Common myeloid progenitor, CD34-positive (primary cell): Measurements from ENCODE around the gene TMPRSS11A.

Experiments used
- CTCF ChIA-PET: fragments of 350-600 bp; sonication (Branson Sonifier 250); formaldehyde crosslinking; loops from one replicate; lab custom pipeline; 2021; ENCODE audit warnings: antibody characterized with exemption; lab: Charles Lee
- POLR2A ChIA-PET: fragments of 350-600 bp; sonication (Branson Sonifier 250); formaldehyde crosslinking; loops from one replicate; lab custom pipeline; 2021; ENCODE audit warnings: antibody characterized with exemption; lab: Charles Lee
- DNase-seq, 3 donors: peaks; one replicate each; pipeline versions ENCODE4 v3.0.0 to v3.0.0-alpha.2; 2013
- H3K27ac ChIP-seq, 2 experiments: 1 replicate in 1 of 2; 2 replicates in 1 of 2; pipeline ENCODE4 v1.7.0; 2013; ENCODE audit warnings: inconsistent platforms in 2 of 2, low read length in 2 of 2, mild to moderate bottlenecking in 2 of 2, low read depth in 1 of 2, moderate library complexity in 1 of 2; ENCODE audit not compliant: severe bottlenecking in 2 of 2, insufficient read depth in 1 of 2, poor library complexity in 1 of 2
- H3K27me3 ChIP-seq, 5 experiments: replicated peaks in 2 of 5; 1 replicate in 3 of 5; 2 replicates in 2 of 5; pipeline versions ENCODE4 v1.6.1 to v1.7.0; 2013; ENCODE audit warnings: low read length in 4 of 5, mild to moderate bottlenecking in 2 of 5, moderate library complexity in 2 of 5, inconsistent platforms in 1 of 5; ENCODE audit not compliant: insufficient read depth in 5 of 5, control insufficient read depth in 4 of 5
- H3K36me3 ChIP-seq, 4 experiments: 1 replicate in 2 of 4; 2 replicates in 2 of 4; pipeline versions ENCODE4 v1.6.1 to v1.7.0; 2013; ENCODE audit warnings: low read length in 3 of 4, control low read depth in 1 of 4, mild to moderate bottlenecking in 1 of 4; ENCODE audit not compliant: control insufficient read depth in 4 of 4, insufficient read depth in 4 of 4
- H3K4me1 ChIP-seq, 4 experiments: 1 replicate in 3 of 4; 2 replicates in 1 of 4; pipeline versions ENCODE4 v1.6.1 to v1.7.1; 2013; ENCODE audit warnings: low read length in 3 of 4, mild to moderate bottlenecking in 3 of 4, control low read depth in 1 of 4, inconsistent platforms in 1 of 4, moderate library complexity in 1 of 4; ENCODE audit not compliant: control insufficient read depth in 4 of 4, insufficient read depth in 4 of 4; ENCODE audit errors: control extremely low read depth in 1 of 4
- H3K4me3 ChIP-seq, 7 experiments: 1 replicate in 4 of 7; 2 replicates in 3 of 7; pipeline versions ENCODE4 v1.5.1 to v1.7.0; 2013; ENCODE audit warnings: mild to moderate bottlenecking in 7 of 7, low read length in 6 of 7, moderate library complexity in 6 of 7, inconsistent platforms in 2 of 7, low read depth in 2 of 7, control low read depth in 1 of 7; ENCODE audit not compliant: insufficient read depth in 4 of 7, control insufficient read depth in 1 of 7; ENCODE audit errors: extremely low read depth in 1 of 7
- H3K9me3 ChIP-seq, 5 experiments: 1 replicate in 4 of 5; 2 replicates in 1 of 5; pipeline versions ENCODE4 v1.6.1 to v1.7.1; 2013; ENCODE audit warnings: low read length in 4 of 5, mild to moderate bottlenecking in 2 of 5, inconsistent platforms in 1 of 5, low read depth in 1 of 5, moderate library complexity in 1 of 5; ENCODE audit not compliant: control insufficient read depth in 4 of 5, insufficient read depth in 2 of 5; ENCODE audit errors: control extremely low read depth in 1 of 5
- WGBS: methylation state at CpG from one replicate; pipeline ENCODE4 v1.1.5; 2013; ENCODE audit not compliant: insufficient coverage; 5-methylcytosine and 5-hydroxymethylcytosine counted together

The TMPRSS11A gene

GRCh38 chr4:67973608-67974007 lies 10.3 kb upstream of the TMPRSS11A start:
- H3K36me3 ChIP-seq = no peaks in the 10 kb centered on the region
- H3K4me3 ChIP-seq = no peak overlapping the region
- no peaks in the 10 kb centered on the region for H3K27me3 ChIP-seq
- peaks cover 0 to 4% (median 0%) of the 10 kb centered on the region in 5 experiments for H3K9me3 ChIP-seq
- no CpG with 5 or more reads among the region's 1 CpG for WGBS
- DNase-seq = no peak
- no peaks in the 10 kb centered on the region for H3K4me1 ChIP-seq
- ChIA-PET CTCF (no interaction called here), POLR2A (no interaction called here)
- no peak overlapping the region for H3K27ac ChIP-seq

GRCh38 chr4:67954890-67955289 lies 8.4 kb downstream of the TMPRSS11A start:
- no peaks in the 10 kb centered on the region for H3K4me1 ChIP-seq
- ChIA-PET CTCF (no interaction called here), POLR2A (no interaction called here)
- no peak for DNase-seq
- no peaks in the 10 kb centered on the region for H3K36me3 ChIP-seq
- no peaks in the 10 kb centered on the region for H3K27me3 ChIP-seq
- H3K4me3 ChIP-seq = no peak overlapping the region
- no peak overlapping the region for H3K27ac ChIP-seq
- no peaks in the 10 kb centered on the region for H3K9me3 ChIP-seq

- no CpG with 5 or more reads among the region's 3 CpGs for WGBS
- H3K4me3 ChIP-seq = no peak overlapping the region
- H3K4me1 ChIP-seq = no peaks in the 10 kb centered on the region
- H3K27me3 ChIP-seq = no peaks in the 10 kb centered on the region
- ChIA-PET POLR2A (no interaction called here), CTCF (interaction anchor here (0.8 kb wide), 1 partner anchor 23 kb away, joined by 4 read pairs; no protein-coding TSS in a partner anchor)
- no peaks in the 10 kb centered on the region for H3K36me3 ChIP-seq
- H3K27ac ChIP-seq = no peak overlapping the region
- DNase-seq = no peak
- H3K9me3 ChIP-seq = peaks cover 0 to 5% (median 0%) of the 10 kb centered on the region in 5 experiments
Observed at GRCh38 chr4:67941074-67941473, 22.2 kb downstream of the TMPRSS11A start.

GRCh38 chr4:67940506-67940905 lies 22.8 kb downstream of the TMPRSS11A start:
- peaks cover 0 to 3% (median under 1%) of the 10 kb centered on the region in 4 experiments for H3K4me1 ChIP-seq
- CTCF ChIA-PET = interaction anchor here (0.8 kb wide), 1 partner anchor 22 kb away, joined by 4 read pairs; no protein-coding TSS in a partner anchor
- WGBS = no CpG with 5 or more reads among the region's 2 CpGs
- H3K27ac ChIP-seq = no peak overlapping the region
- no peaks in the 10 kb centered on the region for H3K36me3 ChIP-seq
- POLR2A ChIA-PET = no interaction called here
- peaks cover 0 to 5% (median 0%) of the 10 kb centered on the region in 5 experiments for H3K9me3 ChIP-seq
- no peaks in the 10 kb centered on the region for H3K27me3 ChIP-seq
- DNase-seq = no peak
- H3K4me3 ChIP-seq = no peak overlapping the region

GRCh38 chr4:67939195-67939594 lies 24.1 kb downstream of the TMPRSS11A start:
- H3K9me3 ChIP-seq = peaks cover 0 to 5% (median 0%) of the 10 kb centered on the region in 5 experiments
- no peak overlapping the region for H3K27ac ChIP-seq
- POLR2A ChIA-PET = no interaction called here
- no peaks in the 10 kb centered on the region for H3K27me3 ChIP-seq
- no peaks in the 10 kb centered on the region for H3K36me3 ChIP-seq
- no CpG with 5 or more reads among the region's 3 CpGs for WGBS
- H3K4me1 ChIP-seq = peaks cover 7 to 14% (median 11%) of the 10 kb centered on the region in 4 experiments
- CTCF ChIA-PET = no interaction called here
- no peak overlapping the region for H3K4me3 ChIP-seq
- DNase-seq = peak in 2 of 3 donors; percentile 14 to 21

GRCh38 chr4:67935888-67936287 lies 27.4 kb downstream of the TMPRSS11A start:
- no peak overlapping the region for H3K27ac ChIP-seq
- no peak overlapping the region for H3K4me3 ChIP-seq
- no peaks in the 10 kb centered on the region for H3K36me3 ChIP-seq
- peak in 2 of 3 donors; percentile 32 to 45 for DNase-seq
- H3K27me3 ChIP-seq = no peaks in the 10 kb centered on the region
- H3K9me3 ChIP-seq = peaks cover 0 to 5% (median 0%) of the 10 kb centered on the region in 5 experiments
- WGBS = 44% methylated on average over 2 of the region's 2 CpGs
- H3K4me1 ChIP-seq = peaks cover 7 to 21% (median 13%) of the 10 kb centered on the region in 4 experiments
- CTCF ChIA-PET = interaction anchor here (1.3 kb wide), 1 partner anchor 11 kb away, joined by 3 read pairs; no protein-coding TSS in a partner anchor
- POLR2A ChIA-PET = no interaction called here

GRCh38 chr4:67934628-67935027 lies 28.7 kb downstream of the TMPRSS11A start:
- H3K27ac ChIP-seq = peak overlapping the region in 1 of 2 experiments; percentile 54
- no peaks in the 10 kb centered on the region for H3K36me3 ChIP-seq
- peak overlapping the region in 2 of 7 experiments; percentile 10 to 14 for H3K4me3 ChIP-seq
- peak; percentile 34 to 85 (median 75) for DNase-seq
- POLR2A ChIA-PET = no interaction called here
- WGBS = 0% methylated on average over 1 of the region's 2 CpGs
- H3K27me3 ChIP-seq = no peaks in the 10 kb centered on the region
- CTCF ChIA-PET = no interaction called here
- peaks cover 7 to 21% (median 13%) of the 10 kb centered on the region in 4 experiments for H3K4me1 ChIP-seq
- peaks cover 0 to 5% (median 0%) of the 10 kb centered on the region in 5 experiments for H3K9me3 ChIP-seq
